SK-N-SH (cell line): ENCODE measurements around the gene DEAF1. TPM values are rescaled to one million over a fixed set of nuclear protein-coding genes. Genes with fewer than 3 reads are reported as not detected.

Experiments
- CTCF ChIA-PET: fragments of 300-600, 350-600 bp; formaldehyde crosslinking; extraction: SDS; loops from one replicate; lab custom pipeline; 2021; lab: Yijun Ruan, JAX
- POLR2A ChIA-PET: fragments of 350-600 bp; sonication (Branson Sonifier 250); formaldehyde crosslinking; extraction: SDS; loops from one replicate; lab custom pipeline; 2020; ENCODE audit warnings: antibody characterized with exemption, inconsistent platforms; lab: Yijun Ruan, JAX
- DNase-seq: peaks from one replicate; pipeline ENCODE4 v3.0.0; 2012
- H2AFZ ChIP-seq: fragments of 200-600 bp; sonication (generic); 2 replicates; pipeline ENCODE4 v1.8.1; 2016; ENCODE audit warnings: antibody characterized with exemption, mild to moderate bottlenecking, low read depth
- H3F3A ChIP-seq: fragments of 200-600 bp; sonication (generic); replicated peaks from 2 replicates; pipeline ENCODE3; 2016; ENCODE audit warnings: antibody characterized with exemption, mild to moderate bottlenecking; ENCODE audit not compliant: insufficient read depth
- H3K27ac ChIP-seq, 2 experiments: fragments of 200-500 bp in 1 of 2; fragments of 200-600 bp in 1 of 2; sonication (Bioruptor generic) in 1 of 2; sonication (generic), shearing (Covaris generic) in 1 of 2; 2 replicates each; pipeline versions ENCODE4 v1.5.1 to v1.6.1; 2014 to 2016; ENCODE audit warnings: low read depth in 2 of 2, inconsistent platforms in 1 of 2, low read length in 1 of 2, mild to moderate bottlenecking in 1 of 2, mixed read lengths in 1 of 2
- H3K27me3 ChIP-seq: fragments of 200-600 bp; sonication (generic), shearing (Covaris generic); 2 replicates; pipeline ENCODE4 v1.6.1; 2016; ENCODE audit warnings: mixed run types; ENCODE audit not compliant: insufficient read depth
- H3K36me3 ChIP-seq, 2 experiments: fragments of 200-500 bp in 1 of 2; fragments of 200-600 bp in 1 of 2; sonication (Bioruptor generic) in 1 of 2; sonication (generic) in 1 of 2; replicated peaks in 1 of 2; 2 replicates each; pipeline versions ENCODE3 to v1.5.1; 2014 to 2016; ENCODE audit warnings: low read length in 1 of 2, mild to moderate bottlenecking in 1 of 2; ENCODE audit not compliant: insufficient read depth in 2 of 2, control insufficient read depth in 1 of 2
- H3K4me1 ChIP-seq, 2 experiments: fragments of 200-500 bp in 1 of 2; fragments of 200-600 bp in 1 of 2; sonication (Bioruptor generic) in 1 of 2; sonication (generic), shearing (Covaris generic) in 1 of 2; 2 replicates each; pipeline versions ENCODE4 v1.5.1 to v1.6.1; 2014 to 2016; ENCODE audit warnings: low read depth in 1 of 2, low read length in 1 of 2, mixed run types in 1 of 2; ENCODE audit not compliant: insufficient read depth in 2 of 2, control insufficient read depth in 1 of 2
- H3K4me2 ChIP-seq: fragments of 200-600 bp; sonication (generic), shearing (Covaris generic); 2 replicates; pipeline ENCODE4 v1.6.1; 2017; ENCODE audit warnings: mixed run types
- H3K4me3 ChIP-seq, 2 experiments: fragments of 200-500 bp in 1 of 2; fragments of 200-600 bp in 1 of 2; sonication (Bioruptor generic) in 1 of 2; sonication (generic), shearing (Covaris generic) in 1 of 2; 2 replicates each; pipeline versions ENCODE4 v1.5.1 to v1.8.1; 2014 to 2016; ENCODE audit warnings: low read depth in 2 of 2, inconsistent platforms in 1 of 2, low read length in 1 of 2, mild to moderate bottlenecking in 1 of 2, mixed read lengths in 1 of 2, moderate library complexity in 1 of 2
- H3K79me2 ChIP-seq: fragments of 200-600 bp; sonication (generic); 2 replicates; pipeline ENCODE4 v1.8.1; 2017; ENCODE audit warnings: mild to moderate bottlenecking; ENCODE audit not compliant: insufficient read depth
- H3K9ac ChIP-seq: fragments of 200-600 bp; sonication (generic); 2 replicates; pipeline ENCODE4 v1.6.1; 2017; ENCODE audit warnings: mixed run types
- H3K9me2 ChIP-seq: fragments of 200-600 bp; sonication (generic); 2 replicates; pipeline ENCODE4 v1.6.1; 2017; ENCODE audit warnings: mixed run types
- H3K9me3 ChIP-seq: fragments of 200-600 bp; sonication (generic); 2 replicates; pipeline ENCODE4 v1.6.1; 2017; ENCODE audit warnings: mixed run types, mild to moderate bottlenecking, moderate library complexity
- H4K20me1 ChIP-seq: fragments of 200-600 bp; sonication (generic); 2 replicates; pipeline ENCODE4 v1.6.1; 2017; ENCODE audit warnings: mild to moderate bottlenecking, mixed run types; ENCODE audit not compliant: insufficient read depth
- EZH2phosphoT487 ChIP-seq: fragments of 200-600 bp; sonication (generic); IDR thresholded peaks from 2 replicates; pipeline ENCODE4 v1.6.1; 2017; ENCODE audit warnings: low read depth, mixed run types, mild to moderate bottlenecking, antibody characterized with exemption, moderate library complexity, borderline replicate concordance
- FOXJ3 ChIP-seq: sonication (generic); formaldehyde crosslinking; IDR thresholded peaks from 2 replicates; pipeline ENCODE4 v1.5.1; 2020; ENCODE audit warnings: mild to moderate bottlenecking, missing genetic modification reagents
- GABPA ChIP-seq: IDR thresholded peaks from 2 replicates; pipeline ENCODE4 v1.4.0; 2012; ENCODE audit warnings: low read depth, mild to moderate bottlenecking
- JUND ChIP-seq: IDR thresholded peaks from 2 replicates; pipeline ENCODE4 v1.4.0; 2012
- MEF2A ChIP-seq: IDR thresholded peaks from 2 replicates; pipeline ENCODE4 v1.4.0; 2012; ENCODE audit warnings: low read depth, borderline replicate concordance
- NRF1 ChIP-seq: IDR thresholded peaks from 2 replicates; pipeline ENCODE4 v1.6.1; 2012; ENCODE audit warnings: low read depth, mild to moderate bottlenecking, low read length
- RFX5 ChIP-seq: IDR thresholded peaks from 2 replicates; pipeline ENCODE4 v1.6.1; 2012; ENCODE audit warnings: mild to moderate bottlenecking, improper control_type of control experiment, low read length
- SIN3A ChIP-seq: IDR thresholded peaks from 2 replicates; pipeline ENCODE4 v1.6.1; 2012; ENCODE audit warnings: low read depth, mild to moderate bottlenecking, low read length, moderate library complexity, borderline replicate concordance
- TAF1 ChIP-seq: IDR thresholded peaks from 2 replicates; pipeline ENCODE4 v1.6.1; 2012; ENCODE audit warnings: low read depth, mild to moderate bottlenecking, low read length, moderate library complexity, borderline replicate concordance
- USF2 ChIP-seq: fragments of 150-350 bp; IDR thresholded peaks from 2 replicates; pipeline ENCODE4 v1.6.1; 2017; ENCODE audit warnings: antibody characterized with exemption, low read length, low read depth, borderline replicate concordance
- YY1 ChIP-seq: IDR thresholded peaks from 2 replicates; pipeline ENCODE4 v1.4.0; 2012; ENCODE audit warnings: low read depth, mild to moderate bottlenecking
- WGBS: methylation state at CpG from one replicate; pipeline ENCODE4 v1.1.6; 2017; ENCODE audit warnings: low lambda C conversion rate; 5-methylcytosine and 5-hydroxymethylcytosine counted together
- polyA plus RNA-seq, 3 experiments: library from polyadenylated mRNA; depleted of rRNA; stranded (reverse); fragments of >200 nt; gene quantifications; 2 replicates each; pipeline ENCODE4 v1.2.3, GENCODE V29; 2012
- TF ChIP-seq, protein P1 (sequence below): IDR thresholded peaks from 2 replicates; pipeline ENCODE4 v1.4.0; 2012; ENCODE audit warnings: low read depth
- TF ChIP-seq, protein P2 (sequence below): IDR thresholded peaks from 2 replicates; pipeline ENCODE4 v1.4.0; 2012; ENCODE audit warnings: low read depth, borderline replicate concordance
- TF ChIP-seq, protein P3 (sequence below): fragments of 150-350 bp; IDR thresholded peaks from 2 replicates; pipeline ENCODE4 v1.6.1; 2016; ENCODE audit warnings: mild to moderate bottlenecking, low read depth, low read length

The DEAF1 gene
- polyA plus RNA-seq, 1 of the 3 experiments (the other 2 are of a cell fraction): 40.6 TPM

DNA sequence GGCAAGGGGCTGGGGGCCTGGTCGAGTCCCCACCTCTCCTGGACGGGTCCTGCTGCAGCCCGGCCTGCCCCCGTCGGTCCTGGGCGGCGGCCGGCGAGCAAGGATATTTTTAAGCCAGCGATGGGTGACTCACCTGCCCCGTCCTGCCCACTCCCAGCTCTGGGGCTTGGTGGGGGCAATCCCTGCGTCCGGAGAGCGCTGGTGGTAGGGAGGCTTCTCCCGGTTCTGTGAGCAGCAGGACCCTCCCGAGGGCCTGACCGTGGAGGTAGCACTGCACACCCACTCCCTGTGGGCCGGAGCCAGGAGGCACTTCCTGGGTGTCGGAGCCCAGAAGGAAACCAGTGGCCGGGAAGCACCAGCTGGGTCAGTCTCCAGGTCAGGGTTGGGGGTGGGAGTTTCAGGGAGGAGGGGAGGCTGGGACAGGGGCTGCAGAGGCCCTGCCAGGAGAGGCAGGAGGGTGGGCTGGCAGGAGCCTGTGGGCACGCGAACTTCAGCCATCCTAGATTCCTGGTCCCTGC lies 11.5 kb upstream of the DEAF1 start:
- POLR2A ChIA-PET: interaction anchor here (1.1 kb wide), 1 partner anchor 10 kb away, joined by 6 read pairs; the partner anchor contains the start of gene TMEM80
- no peaks in the 10 kb centered on the region for H3K9me2 ChIP-seq
- no peak for TF ChIP-seq JUND
- no peak for TF ChIP-seq TAF1
- TF ChIP-seq EZH2phosphoT487: no peak
- TF ChIP-seq, protein P1, sequence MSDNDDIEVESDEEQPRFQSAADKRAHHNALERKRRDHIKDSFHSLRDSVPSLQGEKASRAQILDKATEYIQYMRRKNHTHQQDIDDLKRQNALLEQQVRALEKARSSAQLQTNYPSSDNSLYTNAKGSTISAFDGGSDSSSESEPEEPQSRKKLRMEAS: no peak
- TF ChIP-seq, protein P2, sequence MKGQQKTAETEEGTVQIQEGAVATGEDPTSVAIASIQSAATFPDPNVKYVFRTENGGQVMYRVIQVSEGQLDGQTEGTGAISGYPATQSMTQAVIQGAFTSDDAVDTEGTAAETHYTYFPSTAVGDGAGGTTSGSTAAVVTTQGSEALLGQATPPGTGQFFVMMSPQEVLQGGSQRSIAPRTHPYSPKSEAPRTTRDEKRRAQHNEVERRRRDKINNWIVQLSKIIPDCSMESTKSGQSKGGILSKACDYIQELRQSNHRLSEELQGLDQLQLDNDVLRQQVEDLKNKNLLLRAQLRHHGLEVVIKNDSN: no peak
- no peak for TF ChIP-seq FOXJ3 (CRISPR knock-in tag)
- TF ChIP-seq, protein P3, sequence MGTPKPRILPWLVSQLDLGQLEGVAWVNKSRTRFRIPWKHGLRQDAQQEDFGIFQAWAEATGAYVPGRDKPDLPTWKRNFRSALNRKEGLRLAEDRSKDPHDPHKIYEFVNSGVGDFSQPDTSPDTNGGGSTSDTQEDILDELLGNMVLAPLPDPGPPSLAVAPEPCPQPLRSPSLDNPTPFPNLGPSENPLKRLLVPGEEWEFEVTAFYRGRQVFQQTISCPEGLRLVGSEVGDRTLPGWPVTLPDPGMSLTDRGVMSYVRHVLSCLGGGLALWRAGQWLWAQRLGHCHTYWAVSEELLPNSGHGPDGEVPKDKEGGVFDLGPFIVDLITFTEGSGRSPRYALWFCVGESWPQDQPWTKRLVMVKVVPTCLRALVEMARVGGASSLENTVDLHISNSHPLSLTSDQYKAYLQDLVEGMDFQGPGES: no peak
- no peak for TF ChIP-seq GABPA
- no peak for TF ChIP-seq YY1
- no peak for TF ChIP-seq USF2
- no peak for TF ChIP-seq SIN3A
- no peak for TF ChIP-seq RFX5
- no peak for TF ChIP-seq MEF2A
- TF ChIP-seq NRF1: no peak
- H3K27ac ChIP-seq: no peak overlapping the region
- no peak for DNase-seq
- no peaks in the 10 kb centered on the region for H3K79me2 ChIP-seq
- no peaks in the 10 kb centered on the region for H3F3A ChIP-seq
- no peaks in the 10 kb centered on the region for H3K36me3 ChIP-seq
- no peak overlapping the region for H2AFZ ChIP-seq
- no peak overlapping the region for H3K4me3 ChIP-seq
- WGBS: 55% methylated on average over 13 of the region's 22 CpGs
- H3K4me2 ChIP-seq: no peak overlapping the region
- H3K27me3 ChIP-seq: no peaks in the 10 kb centered on the region
- peaks cover 0 to 2% of the 10 kb centered on the region in 2 experiments; a peak in 1 of 4 replicates for H3K4me1 ChIP-seq
- CTCF ChIA-PET: interaction anchor here (0.8 to 2.7 kb wide), 7 partner anchors 10 to 44 kb away, joined by 3 to 9 read pairs (median 3); partner anchors contain the start of genes DEAF1 and TMEM80
- no peak overlapping the region for H3K9ac ChIP-seq
- no peaks in the 10 kb centered on the region for H3K9me3 ChIP-seq
- no peaks in the 10 kb centered on the region for H4K20me1 ChIP-seq
